ENCODE measurements around the gene GAD1. TPM values are rescaled to one million over a fixed set of nuclear protein-coding genes. Genes with fewer than 3 reads are reported as not detected.

Gene GAD1
- total and polyA plus RNA-seq, 2 of the 8 experiments (the other 6 are each of a cell fraction or from before 2014, with no cell fraction given) = 0.65 to 1.0 TPM

GRCh38 chr2:170886386-170886785 lies 69.7 kb downstream of the GAD1 start:
- Histone ChIP-seq H2AK5ac (ENCODE audit: low read depth, low read length) (no peak overlapping the region), H4K91ac (replicated peaks; ENCODE audit: insufficient read length, low read length) (no peak overlapping the region), H3K79me2 (ENCODE audit: control insufficient read depth in 1 of 2, insufficient read depth in 2 of 2, low read length in 2 of 2) (no peaks in the 10 kb centered on the region), H4K5ac (ENCODE audit: insufficient read length, low read depth, low read length) (no peak overlapping the region), H2BK15ac (ENCODE audit: low read length) (no peak overlapping the region), H4K20me1 (replicated peaks in 1 of 2; ENCODE audit: control insufficient read depth in 1 of 2, insufficient read depth in 2 of 2, low read length in 2 of 2) (no peaks in the 10 kb centered on the region), H2BK20ac (ENCODE audit: low read length) (no peak overlapping the region), H4K8ac (ENCODE audit: extremely low read depth, insufficient read depth, low read length) (no peak overlapping the region), H3K36me3 (ENCODE audit: control insufficient read depth in 2 of 4, insufficient read depth in 4 of 4, low read length in 3 of 4) (no peaks in the 10 kb centered on the region), H3K4me1 (replicated peaks in 1 of 4; ENCODE audit: control insufficient read depth in 3 of 4, insufficient read depth in 4 of 4, low read length in 3 of 4) (peaks cover 0 to 4% (median under 1%) of the 10 kb centered on the region in 4 experiments; a peak in 2 of 7 replicates), H3K9me3 (ENCODE audit: insufficient read depth in 2 of 2, low read depth in 1 of 2, low read length in 1 of 2) (no peaks in the 10 kb centered on the region), H3K18ac (ENCODE audit: extremely low read depth, low read length) (no peak overlapping the region), H3K27ac (ENCODE audit: low read depth, low read length) (no peak overlapping the region), H2BK12ac (ENCODE audit: low read depth, low read length) (no peak overlapping the region), H2BK120ac (replicated peaks; ENCODE audit: low read depth, low read length) (no peak overlapping the region), H3K4me2 (ENCODE audit: insufficient read depth in 1 of 2, low read depth in 2 of 2, low read length in 2 of 2) (no peak overlapping the region), H3K79me1 (ENCODE audit: low read depth, low read length) (no peaks in the 10 kb centered on the region), H3K4ac (replicated peaks; ENCODE audit: insufficient read length, low read depth, low read length) (no peak overlapping the region), H3K9ac (replicated peaks in 1 of 4; ENCODE audit: extremely low read depth in 1 of 4, low read depth in 3 of 4, low read length in 3 of 4) (no peak overlapping the region), H2AFZ (ENCODE audit: low read length) (no peak overlapping the region), H3K14ac (ENCODE audit: insufficient read length) (no peak overlapping the region), H2BK5ac (ENCODE audit: low read depth, low read length) (no peak overlapping the region), H3K23me2 (ENCODE audit: low read depth, low read length) (no peaks in the 10 kb centered on the region; the same call in 1 of the 2 replicates), H3K4me3 (ENCODE audit: extremely low read depth in 1 of 4, insufficient read depth in 2 of 4, low read depth in 3 of 4, low read length in 4 of 4) (no peak overlapping the region), H3K27me3 (replicated peaks in 1 of 4; ENCODE audit: control insufficient read depth in 3 of 4, extremely low read depth in 1 of 4, insufficient read depth in 3 of 4, low read length in 3 of 4) (no peaks in the 10 kb centered on the region), H3K23ac (ENCODE audit: insufficient read length) (no peak overlapping the region), H3K56ac (replicated peaks; ENCODE audit: insufficient read length, low read depth, low read length) (no peak overlapping the region)
- FAIRE-seq = no peak
- ChIA-PET CTCF (ENCODE audit: partially characterized antibody) (interaction anchor here (1.1 to 5.8 kb wide), 3 partner anchors 12 to 13 kb away, joined by 3 to 54 read pairs (median 4); no protein-coding TSS in a partner anchor), POLR2A (ENCODE audit: partially characterized antibody) (interaction anchor here (0.9 to 1.6 kb wide), 2 partner anchors 19 to 44 kb away, joined by 3 read pairs; no protein-coding TSS in a partner anchor)
- no peak for DNase-seq (ENCODE audit: low read depth in 1 of 2, low spot score in 2 of 2)
- TF ChIP-seq RNF2 (IDR thresholded peaks at IDR 0.05; ENCODE audit: borderline replicate concordance, low read depth, low read length, missing control alignments, poor library complexity, severe bottlenecking) (no peak), KDM4A (IDR thresholded peaks at IDR 0.05; ENCODE audit: low read depth, low read length, severe bottlenecking) (no peak), RFX5 (IDR thresholded peaks at IDR 0.05; ENCODE audit: borderline replicate concordance, low read depth, low read length) (no peak), GTF2F1 (IDR thresholded peaks at IDR 0.05; ENCODE audit: borderline replicate concordance, low read depth, low read length) (no peak), SP2 (IDR thresholded peaks at IDR 0.05; ENCODE audit: low read length) (no peak)
- 100% methylated on average over 1 of the region's 1 CpG; no CpG with 5 or more reads in 1 of the 2 experiments for WGBS, 2 experiments (ENCODE audit: extremely low coverage in 1 of 2, insufficient coverage in 1 of 2, insufficient read length in 1 of 2, insufficient replicate concordance in 2 of 2, low coverage in 1 of 2, low lambda C conversion rate in 2 of 2, missing lambda C conversion rate in 1 of 2)
